H9 (cell line): ENCODE measurements around the gene CHID1. TPM values are rescaled to one million over a fixed set of nuclear protein-coding genes. Genes with fewer than 3 reads are reported as not detected.
A peak's percentile ranks its signal among the peaks of the same experiment; 100 is the strongest.

Experiments used
- DNase-seq: peaks from one replicate; pipeline ENCODE4 v3.0.0-alpha.2; 2017
- H2AFZ ChIP-seq: one replicate; pipeline ENCODE4 v1.6.1; 2013; ENCODE audit warnings: mild to moderate bottlenecking, low read length, control low read depth, moderate library complexity
- H2AK5ac ChIP-seq: 2 replicates; pipeline ENCODE4 v1.6.1; 2013; ENCODE audit warnings: low read length, control low read depth, mixed read lengths; ENCODE audit not compliant: insufficient read length
- H2BK120ac ChIP-seq: one replicate; pipeline ENCODE4 v1.6.1; 2013; ENCODE audit warnings: low read depth, mild to moderate bottlenecking, low read length, control low read depth, inconsistent platforms; ENCODE audit not compliant: poor library complexity, severe bottlenecking
- H2BK12ac ChIP-seq: 2 replicates; pipeline ENCODE4 v1.6.1; 2013; ENCODE audit warnings: low read length, control low read depth, mixed read lengths, low read depth; ENCODE audit not compliant: insufficient read length
- H2BK15ac ChIP-seq: 2 replicates; pipeline ENCODE4 v1.6.1; 2013; ENCODE audit warnings: low read depth, low read length, control low read depth
- H2BK20ac ChIP-seq: one replicate; pipeline ENCODE4 v1.6.1; 2013; ENCODE audit warnings: low read depth, mild to moderate bottlenecking, low read length, control low read depth, inconsistent platforms; ENCODE audit not compliant: poor library complexity, severe bottlenecking
- H2BK5ac ChIP-seq: 2 replicates; pipeline ENCODE4 v1.6.1; 2013; ENCODE audit warnings: low read length, control low read depth, mixed read lengths; ENCODE audit not compliant: insufficient read length
- H3K14ac ChIP-seq: 2 replicates; pipeline ENCODE4 v1.6.1; 2013; ENCODE audit warnings: low read length, control low read depth; ENCODE audit not compliant: insufficient read depth
- H3K18ac ChIP-seq: 2 replicates; pipeline ENCODE4 v1.6.1; 2013; ENCODE audit warnings: low read depth, mild to moderate bottlenecking, mixed read lengths, low read length, control low read depth; ENCODE audit not compliant: insufficient read length
- H3K23ac ChIP-seq: 2 replicates; pipeline ENCODE4 v1.6.1; 2013; ENCODE audit warnings: low read length, control low read depth, mixed read lengths, low read depth; ENCODE audit not compliant: insufficient read length
- H3K23me2 ChIP-seq: 2 replicates; pipeline ENCODE4 v1.6.1; 2013; ENCODE audit warnings: low read depth, mild to moderate bottlenecking, mixed read lengths, low read length, control low read depth; ENCODE audit not compliant: insufficient read length, poor library complexity, severe bottlenecking
- H3K27ac ChIP-seq: 2 replicates; pipeline ENCODE4 v1.5.1; 2013; ENCODE audit warnings: low read length, control low read depth, mixed read lengths, low read depth; ENCODE audit not compliant: insufficient read length
- H3K27me3 ChIP-seq: 2 replicates; pipeline ENCODE4 v1.6.1; 2013; ENCODE audit warnings: low read length, control low read depth, inconsistent platforms; ENCODE audit not compliant: insufficient read depth
- H3K4ac ChIP-seq: 2 replicates; pipeline ENCODE4 v1.6.1; 2013; ENCODE audit warnings: low read depth, mild to moderate bottlenecking, control low read depth, inconsistent platforms, low read length, moderate library complexity
- H3K4me1 ChIP-seq: 2 replicates; pipeline ENCODE4 v1.6.1; 2013; ENCODE audit warnings: low read length, control low read depth, inconsistent platforms; ENCODE audit not compliant: insufficient read depth
- H3K4me2 ChIP-seq: 2 replicates; pipeline ENCODE4 v1.6.1; 2013; ENCODE audit warnings: low read length, control low read depth, mixed read lengths; ENCODE audit not compliant: insufficient read length, insufficient read depth
- H3K56ac ChIP-seq: 2 replicates; pipeline ENCODE4 v1.6.1; 2013; ENCODE audit warnings: low read depth, mild to moderate bottlenecking, mixed read lengths, low read length, control low read depth; ENCODE audit not compliant: insufficient read length
- H3K79me1 ChIP-seq: 2 replicates; pipeline ENCODE4 v1.6.1; 2013; ENCODE audit warnings: low read depth, mild to moderate bottlenecking, moderate library complexity, low read length, control low read depth, inconsistent platforms; ENCODE audit not compliant: insufficient read depth, poor library complexity, severe bottlenecking
- H3K79me2 ChIP-seq: 2 replicates; pipeline ENCODE4 v1.6.1; 2013; ENCODE audit warnings: low read length, control low read depth, inconsistent platforms; ENCODE audit not compliant: insufficient read depth
- H3K9ac ChIP-seq: 2 replicates; pipeline ENCODE4 v1.6.1; 2013; ENCODE audit warnings: low read length, control low read depth, mixed read lengths; ENCODE audit not compliant: insufficient read length; ENCODE audit errors: extremely low read depth
- H3K9me3 ChIP-seq: one replicate; pipeline ENCODE4 v1.6.1; 2013; ENCODE audit warnings: low read depth, low read length, inconsistent platforms; ENCODE audit not compliant: control insufficient read depth
- H3T11ph ChIP-seq: one replicate; pipeline ENCODE4 v1.6.1; 2013; ENCODE audit warnings: mild to moderate bottlenecking, low read length, control low read depth, inconsistent platforms
- H4K20me1 ChIP-seq: one replicate; pipeline ENCODE4 v1.6.1; 2013; ENCODE audit not compliant: control insufficient read depth, insufficient read length, insufficient read depth
- H4K5ac ChIP-seq: 2 replicates; pipeline ENCODE4 v1.6.1; 2013; ENCODE audit warnings: low read depth, mild to moderate bottlenecking, mixed read lengths, low read length, control low read depth; ENCODE audit not compliant: insufficient read length
- H4K8ac ChIP-seq: replicated peaks from 2 replicates; pipeline ENCODE4 v1.6.1; 2013; ENCODE audit warnings: low read length, control low read depth, mixed read lengths, low read depth; ENCODE audit not compliant: insufficient read length
- H4K91ac ChIP-seq: 2 replicates; pipeline ENCODE4 v1.6.1; 2013; ENCODE audit warnings: low read depth, mild to moderate bottlenecking, moderate library complexity, mixed read lengths, low read length, control low read depth; ENCODE audit not compliant: insufficient read length
- H3K27ac Mint-ChIP-seq, 3 experiments: 2 replicates in 2 of 3; 3 replicates in 1 of 3; pipeline ENCODE4 v1.8.0; 2020 to 2021; ENCODE audit warnings: mixed read lengths in 3 of 3, mild to moderate bottlenecking in 1 of 3, moderate library complexity in 1 of 3
- H3K27me3 Mint-ChIP-seq: 2 replicates; pipeline ENCODE4 v1.8.0; 2021; ENCODE audit warnings: low read depth, mild to moderate bottlenecking, moderate library complexity, mixed read lengths
- H3K36me3 Mint-ChIP-seq, 3 experiments: 2 replicates in 2 of 3; 3 replicates in 1 of 3; pipeline ENCODE4 v1.8.0; 2020 to 2021; ENCODE audit warnings: low read depth in 3 of 3, mixed read lengths in 3 of 3; ENCODE audit not compliant: insufficient read depth in 1 of 3
- H3K4me1 Mint-ChIP-seq, 2 experiments: 2 replicates each; pipeline ENCODE4 v1.8.0; 2020; ENCODE audit warnings: mixed read lengths in 2 of 2
- H3K4me3 Mint-ChIP-seq, 2 experiments: 2 replicates in 1 of 2; 3 replicates in 1 of 2; pipeline ENCODE4 v1.8.0; 2020 to 2021; ENCODE audit warnings: mild to moderate bottlenecking in 2 of 2, mixed read lengths in 2 of 2, moderate library complexity in 1 of 2
- H3K9me3 Mint-ChIP-seq, 2 experiments: 2 replicates in 1 of 2; 3 replicates in 1 of 2; pipeline ENCODE4 v1.8.0; 2020; ENCODE audit warnings: mild to moderate bottlenecking in 2 of 2, mixed read lengths in 2 of 2, moderate library complexity in 1 of 2
- WGBS: extraction: QIAGEN DNeasy Blood & Tissue Kit; methylation state at CpG from one replicate; pipeline ENCODE4 v1.1.7; 2013; ENCODE audit warnings: missing lambda C conversion rate, low lambda C conversion rate, mixed read lengths; ENCODE audit not compliant: insufficient read length; ENCODE audit errors: extremely low coverage; 5-methylcytosine and 5-hydroxymethylcytosine counted together
- total RNA-seq: library from RNA; stranded (reverse); gene quantifications from 2 replicates; pipeline ENCODE4 v1.2.1, GENCODE V29; 2021
- TF ChIP-seq, protein P1 (sequence below): fragments of 200-600 bp; sonication (generic); conservative IDR thresholded peaks from 3 replicates; pipeline ENCODE4 v1.8.0; 2021; ENCODE audit warnings: antibody characterized with exemption, mild to moderate bottlenecking

Gene CHID1
- total RNA-seq, 1 experiment from 2014 or later: 89.4 TPM

DNA sequence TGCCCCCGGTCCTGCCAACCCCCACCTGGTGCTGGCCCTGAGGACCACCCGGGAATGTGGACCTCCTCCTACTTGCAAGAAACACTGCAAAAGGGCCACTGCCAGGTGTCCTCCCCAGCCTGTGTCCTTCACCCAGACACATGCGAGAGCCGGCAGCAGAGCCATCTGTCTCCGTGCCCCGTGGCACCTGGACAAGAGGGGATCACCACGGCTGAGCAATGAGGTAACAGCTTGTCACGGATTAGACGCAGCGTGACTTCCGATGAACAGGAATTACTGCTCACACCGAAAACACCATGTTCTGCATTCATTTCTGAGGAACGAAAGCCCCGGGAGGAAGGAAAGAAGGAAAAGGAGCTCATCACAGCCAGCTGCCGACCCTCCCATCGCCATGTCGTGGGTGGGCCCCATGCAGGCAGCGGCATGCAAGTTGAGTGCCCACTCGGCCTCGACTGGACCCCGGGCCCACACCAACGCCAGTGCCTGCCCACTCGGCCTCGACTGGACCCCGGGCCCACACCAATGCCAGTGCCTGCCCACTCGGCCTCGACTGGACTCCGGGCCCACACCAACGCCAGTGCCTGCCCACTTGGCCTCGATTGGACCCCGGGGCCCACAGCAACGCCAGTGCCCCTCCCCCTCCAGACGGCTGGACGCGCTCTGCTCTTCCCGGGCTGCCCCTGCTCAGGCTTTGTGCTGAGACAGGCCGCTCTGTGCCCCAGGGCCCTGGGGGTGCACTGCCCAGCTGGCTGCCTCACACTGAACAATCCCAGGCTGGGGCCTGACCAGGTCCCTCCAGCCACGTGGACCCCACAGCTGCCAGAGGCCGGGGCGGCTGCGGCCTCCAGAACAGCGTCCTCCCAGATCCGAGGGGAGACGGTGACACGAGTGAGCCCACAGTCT is 22.0 kb downstream of the CHID1 start:
- TF ChIP-seq, protein P1, sequence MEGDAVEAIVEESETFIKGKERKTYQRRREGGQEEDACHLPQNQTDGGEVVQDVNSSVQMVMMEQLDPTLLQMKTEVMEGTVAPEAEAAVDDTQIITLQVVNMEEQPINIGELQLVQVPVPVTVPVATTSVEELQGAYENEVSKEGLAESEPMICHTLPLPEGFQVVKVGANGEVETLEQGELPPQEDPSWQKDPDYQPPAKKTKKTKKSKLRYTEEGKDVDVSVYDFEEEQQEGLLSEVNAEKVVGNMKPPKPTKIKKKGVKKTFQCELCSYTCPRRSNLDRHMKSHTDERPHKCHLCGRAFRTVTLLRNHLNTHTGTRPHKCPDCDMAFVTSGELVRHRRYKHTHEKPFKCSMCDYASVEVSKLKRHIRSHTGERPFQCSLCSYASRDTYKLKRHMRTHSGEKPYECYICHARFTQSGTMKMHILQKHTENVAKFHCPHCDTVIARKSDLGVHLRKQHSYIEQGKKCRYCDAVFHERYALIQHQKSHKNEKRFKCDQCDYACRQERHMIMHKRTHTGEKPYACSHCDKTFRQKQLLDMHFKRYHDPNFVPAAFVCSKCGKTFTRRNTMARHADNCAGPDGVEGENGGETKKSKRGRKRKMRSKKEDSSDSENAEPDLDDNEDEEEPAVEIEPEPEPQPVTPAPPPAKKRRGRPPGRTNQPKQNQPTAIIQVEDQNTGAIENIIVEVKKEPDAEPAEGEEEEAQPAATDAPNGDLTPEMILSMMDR: no peak
- H3K4me1 Mint-ChIP-seq: peaks cover 5 to 14% of the 10 kb centered on the region in 2 experiments
- H3K79me2 ChIP-seq: no peaks in the 10 kb centered on the region

More for the DNA sequence above, 22.0 kb downstream of the CHID1 start:
- Histone ChIP-seq H3K14ac (no peak overlapping the region), H2AK5ac (no peak overlapping the region), H3K23me2 (no peaks in the 10 kb centered on the region), H4K91ac (no peak overlapping the region), H2AFZ (no peak overlapping the region), H4K5ac (no peak overlapping the region), H3K27me3 (no peaks in the 10 kb centered on the region), H3K4me2 (no peak overlapping the region), H2BK20ac (no peak overlapping the region), H3T11ph (no peak overlapping the region), H3K4ac (no peak overlapping the region), H2BK12ac (no peak overlapping the region), H2BK120ac (no peak overlapping the region), H2BK15ac (no peak overlapping the region), H3K18ac (no peak overlapping the region), H3K4me1 (no peaks in the 10 kb centered on the region), H3K27ac (no peak overlapping the region), H2BK5ac (no peak overlapping the region), H3K9ac (no peak overlapping the region), H3K79me1 (no peaks in the 10 kb centered on the region), H4K8ac (no peak overlapping the region), H3K56ac (no peak overlapping the region), H3K9me3 (no peaks in the 10 kb centered on the region), H3K23ac (no peak overlapping the region), H4K20me1 (peaks cover 2% of the 10 kb centered on the region)
- H3K27me3 Mint-ChIP-seq: no peaks in the 10 kb centered on the region
- H3K27ac Mint-ChIP-seq: peak overlapping the region in 1 of 3 experiments; percentile 44; a peak in 1 of 7 replicates
- H3K4me3 Mint-ChIP-seq: no peak overlapping the region
- DNase-seq: no peak
- WGBS: no CpG with 5 or more reads among the region's 45 CpGs
- peaks cover 16 to 31% (median 29%) of the 10 kb centered on the region in 3 experiments for H3K36me3 Mint-ChIP-seq
- no peaks in the 10 kb centered on the region for H3K9me3 Mint-ChIP-seq
